ENCODE data around the gene EXPH5. TPM values are rescaled to one million over a fixed set of nuclear protein-coding genes. Genes with fewer than 3 reads are reported as not detected.

EXPH5 gene
- total RNA-seq (2011; cell fraction: chromatin; rRNA removed; ENCODE audit: low replicate concordance) = 3.2 and 15.6 TPM in 2 replicates
- total RNA-seq (2011; cell fraction: nucleolus; rRNA removed) = 2.0 and 4.3 TPM in 2 replicates
- total RNA-seq (2011; cell fraction: nucleoplasm; rRNA removed) = 5.7 and 8.6 TPM in 2 replicates
- total RNA-seq (2014; rRNA removed) = 4.2 TPM in 2 replicates
- total RNA-seq (2014; rRNA removed; fragmentation: Illumina TruSeq; extraction: Trizol) = 6.1 and 7.3 TPM in 2 replicates
- total RNA-seq (2015; rRNA removed; fragmentation: Illumina TruSeq; extraction: Trizol) = 5.6 and 5.7 TPM in 2 replicates
- 6.8 and 8.5 TPM in 2 replicates for total RNA-seq (2021)
- polyA plus RNA-seq (2011; rRNA removed) = 4.8 and 6.2 TPM in 2 replicates
- 1.4 and 2.8 TPM in 2 replicates for polyA plus RNA-seq (2011; cell fraction: cytosol; rRNA removed)
- 3.5 and 6.0 TPM in 2 replicates for polyA plus RNA-seq (2011; cell fraction: nucleus; rRNA removed)
- polyA plus RNA-seq (2012) = 0.48 and 0.76 TPM in 2 replicates
- 1.8 and 2.0 TPM in 2 replicates for polyA plus RNA-seq (2014; fragmentation: Illumina TruSeq; extraction: Trizol)
- polyA plus RNA-seq (2014; fragmentation: Nextera tagmentation; extraction: Ambion mirVana) = 1 to 10 TPM; 1.3 to 4.8 TPM
- polyA plus RNA-seq (2014; rRNA removed) = 2.4 and 2.6 TPM in 2 replicates
- 16.7 and 23.8 TPM in 2 replicates for polyA minus RNA-seq (2011; rRNA and poly(A)+ RNA removed)
- polyA minus RNA-seq (2011; cell fraction: cytosol; rRNA and poly(A)+ RNA removed) = 6.1 and 6.3 TPM in 2 replicates
- 4.2 and 12.2 TPM in 2 replicates for polyA minus RNA-seq (2011; cell fraction: nucleus; rRNA and poly(A)+ RNA removed)
- percentile 68 among the genes with signal in this experiment for Bru-seq, nascent RNA
- percentile 70 among the genes with signal in this experiment for BruChase-seq, experiment 1, labeled RNA remaining after a 2-hour chase
- percentile 67 among the genes with signal in this experiment for BruChase-seq, experiment 2, labeled RNA remaining after a 6-hour chase
- long read RNA-seq, experiment 1, full-length matches to known transcripts = 2 of 12 reads
- long read RNA-seq, experiment 1, partial matches to known transcripts = 0 of 12 reads
- long read RNA-seq, experiment 1, other reads (novel, unspliced or antisense) = 10 of 12 reads
- long read RNA-seq, experiment 2, partial matches to known transcripts = 0 of 2 reads
- long read RNA-seq, experiment 2, other reads (novel, unspliced or antisense) = 2 of 2 reads
- long read RNA-seq, experiment 3, partial matches to known transcripts = 0 of 1 reads
- long read RNA-seq, experiment 3, other reads (novel, unspliced or antisense) = 1 of 1 reads

DNA sequence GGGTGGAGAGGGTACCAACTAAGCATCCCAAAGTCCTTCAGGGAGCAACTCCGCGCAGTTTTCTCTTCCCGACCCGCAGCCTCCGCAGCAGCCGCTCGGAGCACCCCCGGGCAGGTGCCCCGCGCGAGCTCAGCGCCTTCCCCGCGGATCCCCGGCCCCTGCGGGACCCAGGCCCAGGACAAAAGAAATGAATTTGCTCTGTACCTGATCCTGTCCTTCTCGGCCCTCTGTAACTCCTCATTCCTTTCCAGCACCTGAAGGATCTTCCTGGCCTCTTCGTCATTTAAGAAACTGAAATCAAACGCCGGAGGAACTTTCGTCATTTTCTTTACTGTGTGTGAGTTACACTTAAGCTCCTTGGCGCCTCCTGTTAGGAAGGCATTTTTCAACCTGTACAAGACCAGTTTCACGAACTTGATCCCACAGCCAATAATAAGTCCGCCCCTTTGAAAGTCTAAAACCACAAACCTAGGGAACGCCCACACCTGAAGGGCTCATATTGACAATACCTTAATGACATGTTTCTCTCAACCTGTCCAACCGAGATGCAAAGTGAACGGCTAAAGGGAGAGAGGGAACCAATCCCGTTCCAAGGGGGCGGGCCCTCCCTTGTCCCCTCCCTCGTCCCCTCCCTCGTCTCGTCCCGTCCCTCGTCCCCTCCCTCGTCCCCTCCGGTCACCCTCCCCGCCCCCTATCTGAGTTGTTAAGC lies at the start of gene EXPH5:
Gene EXPH5 (minus strand): TSS at position 555 of the 709 bp plus-strand sequence. CDS start 232 bp downstream, at position 323.
- peak within 1 kb of the TSS; percentile 91 for H3K27ac ChIP-seq (ENCODE audit: extremely low read depth, low read depth, low read length)
- ATAC-seq (peak; percentile 95), DNase-seq (ENCODE audit: extremely low read depth in 1 of 4, low spot score in 3 of 4) (peak; percentile 96 to 98 (median 98)), FAIRE-seq (peak; percentile 98)
- H3K79me2 ChIP-seq (ENCODE audit: control insufficient read depth, insufficient read depth, low read length) = peaks cover 40% of the 10 kb centered on the region
- POLR2A ChIA-PET = interaction anchor here (0.5 to 1.3 kb wide), 10 partner anchors 9 to 618 kb away, joined by 3 to 7 read pairs (median 3); no protein-coding TSS in a partner anchor
- BruUV-seq (replicated peaks) = TSS peak; percentile 68
- H3K4me3 ChIP-seq = peak within 1 kb of the TSS; percentile 77
- H2AFZ ChIP-seq (ENCODE audit: low read depth, low read length) = peak within 1 kb of the TSS; percentile 95
- intact Hi-C loops (cut with micrococcal nuclease) = loop anchor here (2.0 to 5.0 kb wide), 4 partner anchors 41 to 471 kb away; partner anchors contain the start of genes ACAT1, ATM, NPAT and POGLUT3
- H4K20me1 ChIP-seq (replicated peaks; ENCODE audit: control insufficient read depth, insufficient read depth, low read length) = 0 out of 2 replicates have a peak, but pooled peaks cover 3% of the 10 kb centered on the region
- CTCF ChIA-PET (ENCODE audit: low intra/inter-chr PET ratio) = interaction anchor here (0.6 kb wide), 1 partner anchor 1505 kb away, joined by 3 read pairs; no protein-coding TSS in a partner anchor
- no peaks in the 10 kb centered on the region for H3K9me1 ChIP-seq (ENCODE audit: control insufficient read depth, insufficient read depth, low read length)
- peaks cover 11 to 30% of the 10 kb centered on the region in 2 experiments; a peak in 4 of 5 replicates for H3K4me1 ChIP-seq (replicated peaks in 1 of 2; ENCODE audit: control insufficient read depth in 2 of 2, insufficient read depth in 2 of 2, low read length in 2 of 2)
- WGBS (ENCODE audit: insufficient coverage, low coverage, missing lambda C conversion rate) = under 1% methylated on average over 23 of the region's 37 CpGs
- peak within 1 kb of the TSS; percentile 84 to 94 for H3K9ac ChIP-seq (ENCODE audit: insufficient read depth in 1 of 2, low read depth in 2 of 2, low read length in 2 of 2)
- H3K9me3 ChIP-seq (replicated peaks; ENCODE audit: control insufficient read depth, insufficient read depth, low read depth, low read length) = no peaks in the 10 kb centered on the region
- peaks cover 3% of the 10 kb centered on the region; the same call in 1 of the 3 replicates for H3K36me3 ChIP-seq (ENCODE audit: control insufficient read depth, insufficient read depth, low read length)
- in situ Hi-C loops (cut with MboI) = no loop called here
- H3K4me2 ChIP-seq (ENCODE audit: insufficient read depth, low read length) = peak within 1 kb of the TSS; percentile 84
- no peaks in the 10 kb centered on the region for H3K27me3 ChIP-seq (ENCODE audit: control insufficient read depth in 2 of 2, insufficient read depth in 2 of 2, low read length in 2 of 2)
- TF ChIP-seq ATF6 (CRISPR knock-in tag; IDR thresholded peaks at IDR 0.05) (no peak), DDX20 (tag; IDR thresholded peaks at IDR 0.05; ENCODE audit: low read depth) (no peak), ERF (CRISPR knock-in tag; IDR thresholded peaks at IDR 0.05) (no peak), ESRRA (IDR thresholded peaks at IDR 0.05; ENCODE audit: borderline replicate concordance, low read depth) (peak; percentile 53; the same call in 1 of the 2 replicates), GABPA (tag; conservative IDR thresholded peaks at IDR 0.05; ENCODE audit: low read depth) (no peak), CREM (IDR thresholded peaks at IDR 0.05; ENCODE audit: low read depth) (peak; percentile 39; the same call in 1 of the 2 replicates), JUN (IDR thresholded peaks at IDR 0.05; ENCODE audit: borderline replicate concordance, low read depth, low read length) (no peak), JUN (CRISPR knock-in tag; IDR thresholded peaks at IDR 0.05; ENCODE audit: borderline replicate concordance) (0 out of 2 replicates have a peak, but pooled peaks have one; percentile 54), FOXK2 (conservative IDR thresholded peaks at IDR 0.05 in 1 of 2, IDR thresholded peaks at IDR 0.05 in 1 of 2; ENCODE audit: low read depth in 2 of 2) (peak; percentile 86 to 89; a peak in 3 of 4 replicates)
- TF ChIP-seq, protein P1, sequence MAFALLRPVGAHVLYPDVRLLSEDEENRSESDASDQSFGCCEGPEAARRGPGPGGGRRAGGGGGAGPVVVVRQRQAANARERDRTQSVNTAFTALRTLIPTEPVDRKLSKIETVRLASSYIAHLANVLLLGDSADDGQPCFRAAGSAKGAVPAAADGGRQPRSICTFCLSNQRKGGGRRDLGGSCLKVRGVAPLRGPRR (CRISPR knock-in tag; IDR thresholded peaks at IDR 0.05) = no peak
- TF ChIP-seq, protein P2, sequence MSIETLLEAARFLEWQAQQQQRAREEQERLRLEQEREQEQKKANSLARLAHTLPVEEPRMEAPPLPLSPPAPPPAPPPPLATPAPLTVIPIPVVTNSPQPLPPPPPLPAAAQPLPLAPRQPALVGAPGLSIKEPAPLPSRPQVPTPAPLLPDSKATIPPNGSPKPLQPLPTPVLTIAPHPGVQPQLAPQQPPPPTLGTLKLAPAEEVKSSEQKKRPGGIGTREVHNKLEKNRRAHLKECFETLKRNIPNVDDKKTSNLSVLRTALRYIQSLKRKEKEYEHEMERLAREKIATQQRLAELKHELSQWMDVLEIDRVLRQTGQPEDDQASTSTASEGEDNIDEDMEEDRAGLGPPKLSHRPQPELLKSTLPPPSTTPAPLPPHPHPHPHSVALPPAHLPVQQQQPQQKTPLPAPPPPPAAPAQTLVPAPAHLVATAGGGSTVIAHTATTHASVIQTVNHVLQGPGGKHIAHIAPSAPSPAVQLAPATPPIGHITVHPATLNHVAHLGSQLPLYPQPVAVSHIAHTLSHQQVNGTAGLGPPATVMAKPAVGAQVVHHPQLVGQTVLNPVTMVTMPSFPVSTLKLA (conservative IDR thresholded peaks at IDR 0.05) = peak in 1 of 2 experiments; percentile 19; a peak in 1 of 4 replicates
